HG03095 (cell line): ENCODE data around the gene ATP6V1E1.
"Not testable (repeated sequence)": the region's sequence is repeated elsewhere in the genome, so short reads cannot be mapped to it uniquely, and the experiment has no call there.

Source experiments
- ATAC-seq: cut with Tn5 transposase; IDR thresholded peaks from one replicate; pipeline ENCODE4 v1.9.1; 2021; ENCODE audit warnings: moderate library complexity; ENCODE audit not compliant: unreplicated experiment

ATP6V1E1 gene

DNA sequence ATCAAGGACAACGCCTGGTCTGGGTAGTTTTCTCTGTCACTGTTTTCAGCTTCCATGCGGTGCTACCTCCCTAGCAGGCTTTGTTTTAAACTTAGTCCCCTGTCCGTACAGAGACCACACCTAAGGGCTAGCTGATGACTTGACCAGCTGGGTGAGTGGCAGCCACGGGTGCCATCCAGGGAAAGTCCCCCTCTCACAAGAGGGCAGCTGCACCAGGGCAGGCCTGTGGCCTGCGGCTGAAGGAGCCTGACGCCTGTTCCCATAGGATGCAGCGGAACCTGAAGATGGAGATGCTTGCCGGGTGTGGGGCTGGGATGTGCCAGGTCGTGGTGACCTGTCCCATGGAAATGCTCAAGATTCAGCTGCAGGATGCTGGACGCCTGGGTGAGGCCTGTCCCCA, 45.4 kb downstream of the ATP6V1E1 start:
- ATAC-seq = no peak

DNA sequence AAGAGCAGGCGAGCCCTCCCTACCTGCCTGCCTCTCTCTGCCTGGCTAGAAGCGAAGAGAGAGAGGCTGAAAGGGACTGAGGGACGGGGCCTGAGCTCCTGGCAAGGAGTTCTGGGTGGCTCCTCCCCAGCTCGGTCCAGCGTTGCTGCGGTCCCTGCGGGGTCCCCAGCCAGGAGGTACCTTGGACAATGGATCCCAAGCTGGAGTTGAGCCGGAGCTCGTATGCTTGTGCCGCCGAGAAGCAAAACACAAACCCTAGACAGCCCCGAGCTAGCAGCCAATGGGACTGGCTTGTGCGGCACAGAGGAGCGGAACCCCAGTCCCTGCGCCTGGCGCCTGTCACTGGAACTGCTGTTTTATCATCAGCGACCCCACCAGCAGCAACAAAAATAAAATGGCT, 46.9 kb downstream of the ATP6V1E1 start:
- no peak for ATAC-seq

DNA sequence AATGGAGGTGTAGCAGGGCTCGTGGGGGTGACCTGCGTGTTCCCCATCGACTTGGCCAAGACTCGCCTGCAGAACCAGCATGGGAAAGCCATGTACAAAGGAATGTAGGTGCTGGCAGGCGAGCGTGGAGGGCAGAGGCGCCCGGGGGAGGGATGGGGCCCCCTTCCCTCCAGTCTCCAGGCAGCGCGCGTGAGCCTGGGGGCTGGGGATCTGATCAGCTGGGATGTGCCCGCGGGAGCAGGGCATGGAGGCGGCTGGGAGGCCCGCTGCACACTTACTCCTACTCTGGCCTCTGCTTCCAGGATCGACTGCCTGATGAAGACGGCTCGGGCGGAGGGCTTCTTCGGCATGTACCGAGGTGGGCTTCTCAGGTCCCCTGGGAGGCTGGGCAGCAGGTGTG, 47.5 kb downstream of the ATP6V1E1 start:
- ATAC-seq = no peak

GRCh38 chr22:17580441-17581031, 48.0 kb downstream of the ATP6V1E1 start:
- no peak for ATAC-seq

- no peak for ATAC-seq
Measured at GRCh38 chr22:17579535-17579981, 49.0 kb downstream of the ATP6V1E1 start.

DNA sequence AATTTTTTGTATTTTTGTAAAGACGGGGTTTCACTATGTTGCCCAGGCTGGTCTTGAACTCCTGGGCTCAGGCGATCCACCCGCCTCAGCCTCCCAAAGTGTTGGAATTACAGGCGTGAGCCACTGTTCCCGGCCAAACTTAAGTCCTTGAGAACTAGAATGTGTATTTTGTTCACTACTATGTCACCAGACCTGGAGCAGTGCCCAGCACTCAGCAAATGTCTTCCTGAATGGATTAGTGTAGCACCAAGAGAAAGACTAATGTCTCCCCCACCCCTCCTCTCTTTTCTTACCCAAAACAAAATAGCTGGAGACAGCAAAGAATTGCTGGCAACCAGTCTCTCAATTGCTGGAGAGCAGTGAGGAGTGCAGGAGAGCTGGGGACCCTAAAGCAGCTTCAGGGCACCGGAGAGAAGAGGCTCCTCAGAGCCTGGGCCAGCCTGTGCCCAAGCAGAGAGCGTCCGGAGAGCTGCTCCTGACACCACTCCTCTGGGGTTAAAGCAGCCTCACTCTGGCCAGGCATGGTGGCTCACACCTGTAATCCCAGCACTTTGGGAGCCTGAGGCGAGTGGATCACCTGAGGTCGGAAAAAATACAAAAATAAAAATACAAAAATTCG, 50.3 kb downstream of the ATP6V1E1 start:
- ATAC-seq = no peak

DNA sequence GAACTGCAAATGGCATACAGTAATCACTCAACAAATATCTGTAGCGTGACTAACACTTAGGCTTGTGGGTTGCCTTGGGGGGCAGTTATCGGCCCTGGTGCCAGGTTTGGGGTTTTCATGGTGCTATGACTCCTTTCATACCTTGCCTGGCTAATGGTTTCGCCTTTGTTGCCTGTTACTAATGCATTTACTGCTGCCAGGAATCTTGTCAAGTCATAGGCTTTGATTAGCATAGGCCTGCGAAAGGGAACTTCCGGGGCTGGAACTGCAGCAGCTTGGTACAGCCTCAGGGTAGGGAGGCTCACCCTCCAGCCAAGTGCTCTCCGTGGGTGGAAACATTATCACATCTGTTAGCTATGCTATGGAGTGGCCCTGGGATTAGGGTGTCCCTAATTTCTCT, 52.1 kb downstream of the ATP6V1E1 start:
- no peak for ATAC-seq

- no peak for ATAC-seq
Measured at GRCh38 chr22:17575681-17576080, 52.9 kb downstream of the ATP6V1E1 start.

GRCh38 chr22:17575151-17575550, 53.4 kb downstream of the ATP6V1E1 start:
- no peak for ATAC-seq

GRCh38 chr22:17570851-17571631, 57.5 kb downstream of the ATP6V1E1 start:
- ATAC-seq = no peak

DNA sequence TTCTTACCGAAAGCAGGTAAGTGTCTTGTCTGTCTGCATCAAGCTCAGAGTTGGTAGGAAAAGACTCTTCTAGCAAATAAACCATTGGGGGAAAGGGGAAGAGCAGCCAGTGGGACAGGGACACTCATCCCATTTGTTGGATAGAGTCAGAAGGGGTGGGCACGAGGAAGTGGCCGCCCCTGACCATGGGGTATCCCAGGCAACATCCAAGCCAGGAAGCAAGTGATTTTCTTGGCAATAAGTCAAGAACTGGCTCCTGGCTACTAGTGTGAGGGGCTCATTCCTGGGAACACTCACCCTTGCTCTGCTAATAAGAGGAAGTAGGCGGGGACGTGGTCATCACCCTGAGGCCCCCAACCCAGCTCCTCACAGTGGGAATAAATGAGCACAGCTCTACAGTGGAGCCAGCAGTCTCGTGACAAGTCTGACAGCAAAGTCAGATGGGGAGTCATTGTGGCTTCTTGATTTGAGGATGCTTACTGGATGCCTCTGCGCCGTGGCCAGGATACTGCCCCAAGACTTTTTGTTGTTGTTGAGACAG, 58.5 kb downstream of the ATP6V1E1 start:
- ATAC-seq = no peak

GRCh38 chr22:17566776-17567175, 61.8 kb downstream of the ATP6V1E1 start:
- no peak for ATAC-seq

DNA sequence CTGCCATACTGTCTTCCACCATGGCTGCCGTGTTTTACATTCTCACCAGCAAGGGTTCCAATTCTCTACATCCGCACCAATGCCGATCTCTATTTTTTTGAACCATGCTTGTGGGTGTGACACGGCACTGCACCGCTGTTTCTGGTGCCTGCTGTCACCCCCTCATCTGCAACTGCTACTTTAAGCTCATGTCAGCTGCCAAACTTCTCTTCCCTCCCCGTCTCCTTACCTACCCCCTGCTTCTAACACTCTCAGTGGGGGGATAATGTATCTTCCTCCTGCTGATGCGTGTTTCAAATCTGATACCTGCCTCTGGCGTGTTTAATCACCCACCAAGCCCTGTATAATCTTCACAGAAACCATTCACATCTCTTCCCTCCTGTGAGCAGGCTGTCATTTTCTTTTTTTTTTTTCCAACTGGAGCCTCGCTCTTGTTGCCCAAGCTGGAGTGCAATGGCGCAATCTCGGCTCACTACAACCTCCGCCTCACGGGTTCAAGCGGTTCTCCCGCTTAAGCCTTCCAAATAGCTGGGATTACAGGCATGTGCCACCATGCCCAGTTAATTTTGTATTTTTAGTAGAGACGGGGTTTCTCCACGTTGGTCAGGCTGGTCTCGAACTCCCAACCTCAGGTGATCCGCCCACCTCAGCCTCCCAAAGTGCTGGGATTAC, 62.4 kb downstream of the ATP6V1E1 start:
- not testable (repeated sequence) for ATAC-seq

- no peak for ATAC-seq
Measured at GRCh38 chr22:17563936-17564391, 64.6 kb downstream of the ATP6V1E1 start.

DNA sequence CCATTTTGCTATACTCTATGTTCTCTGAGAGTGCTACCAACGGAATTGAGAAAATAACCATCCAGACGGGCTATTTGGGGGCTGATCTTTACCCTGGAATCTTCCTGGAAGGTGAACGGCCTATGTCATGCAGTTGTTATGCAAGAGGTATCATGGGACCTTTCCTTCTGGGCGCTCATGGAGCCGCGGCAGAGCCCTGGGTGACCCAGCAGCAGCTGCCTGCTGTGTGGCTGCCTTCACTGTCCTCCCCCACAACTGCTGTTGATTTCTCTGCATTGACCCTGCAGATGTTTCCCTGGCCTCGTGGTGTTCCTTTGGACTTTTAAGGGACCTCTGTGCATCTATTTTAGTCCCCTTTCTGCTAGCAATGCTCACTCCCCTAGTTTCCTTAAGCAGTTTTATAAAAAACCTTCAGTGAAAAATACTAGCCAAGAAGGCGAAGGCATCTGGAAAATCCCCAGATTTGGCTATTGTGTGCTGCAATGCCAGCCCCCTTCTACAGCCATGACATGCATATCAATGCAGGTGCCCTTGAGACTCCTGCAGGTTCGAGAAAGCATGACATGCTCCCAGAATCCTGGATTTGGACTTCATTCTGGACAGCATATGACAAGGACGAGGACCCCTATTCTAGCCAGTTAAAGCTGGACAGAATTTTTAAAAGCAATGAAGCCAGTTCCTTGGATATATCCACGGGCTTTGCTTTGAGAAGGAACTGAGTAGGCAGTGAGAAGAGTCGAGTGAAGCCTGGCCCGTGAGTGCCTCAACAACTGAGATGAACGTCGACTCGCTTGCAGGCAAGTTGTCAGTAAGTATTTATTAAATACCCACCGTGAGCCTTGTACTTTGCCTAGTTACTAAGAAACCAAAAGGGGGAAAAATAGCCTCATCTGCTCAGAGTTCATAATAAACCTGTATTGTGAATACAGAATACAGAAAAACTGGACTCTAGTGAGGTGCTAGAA, 65.4 kb downstream of the ATP6V1E1 start, which contains the start of gene SLC25A18:
Gene SLC25A18, plus strand, starts transcription at position 593 of the 965 bp plus-strand sequence. CDS start 16,447 bp downstream, outside the sequence.
- no peak for ATAC-seq

- ATAC-seq = no peak
Measured at GRCh38 chr22:17559188-17559587, 69.4 kb downstream of the ATP6V1E1 start.

- no peak for ATAC-seq
Measured at GRCh38 chr22:17554814-17555213, 73.7 kb downstream of the ATP6V1E1 start.

DNA sequence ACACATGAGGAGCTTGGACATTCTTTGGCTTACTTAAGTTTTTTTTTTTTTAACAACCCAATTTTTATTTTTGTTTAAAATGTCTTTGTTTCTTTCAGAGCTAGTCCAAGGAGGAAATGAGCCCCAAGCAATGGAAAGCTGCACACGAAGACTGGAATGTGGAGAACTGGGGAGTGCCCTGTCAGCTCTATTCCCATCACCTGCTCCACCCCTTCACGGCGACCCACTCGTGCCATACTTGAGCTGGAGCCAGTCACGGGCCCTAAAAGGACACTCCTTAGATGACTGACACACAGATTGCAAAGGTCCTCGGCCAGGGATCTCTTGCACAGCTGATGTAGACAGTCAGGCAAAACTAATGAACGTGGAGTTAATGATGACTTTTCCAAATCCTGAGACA, 75.8 kb downstream of the ATP6V1E1 start:
- ATAC-seq = no peak

DNA sequence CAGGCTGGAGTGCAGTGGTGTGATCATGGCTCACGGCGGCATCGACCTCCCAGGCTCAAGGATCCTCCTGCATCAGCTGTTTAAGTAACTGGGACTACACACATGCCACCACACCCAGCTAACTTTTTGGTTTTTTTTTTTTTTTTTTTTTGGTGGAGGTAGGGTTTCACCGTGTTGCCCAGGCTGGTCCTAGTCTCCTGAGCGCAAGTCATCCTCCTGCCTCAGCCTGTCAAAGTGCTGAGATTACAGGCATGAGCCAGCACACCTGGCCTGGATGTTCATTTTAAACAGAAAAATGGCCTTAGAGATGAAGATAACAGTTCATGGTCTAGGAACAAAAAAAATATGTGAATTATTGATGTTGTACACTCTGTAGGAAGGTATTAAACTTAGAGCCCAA, 78.9 kb downstream of the ATP6V1E1 start:
- no peak for ATAC-seq

DNA sequence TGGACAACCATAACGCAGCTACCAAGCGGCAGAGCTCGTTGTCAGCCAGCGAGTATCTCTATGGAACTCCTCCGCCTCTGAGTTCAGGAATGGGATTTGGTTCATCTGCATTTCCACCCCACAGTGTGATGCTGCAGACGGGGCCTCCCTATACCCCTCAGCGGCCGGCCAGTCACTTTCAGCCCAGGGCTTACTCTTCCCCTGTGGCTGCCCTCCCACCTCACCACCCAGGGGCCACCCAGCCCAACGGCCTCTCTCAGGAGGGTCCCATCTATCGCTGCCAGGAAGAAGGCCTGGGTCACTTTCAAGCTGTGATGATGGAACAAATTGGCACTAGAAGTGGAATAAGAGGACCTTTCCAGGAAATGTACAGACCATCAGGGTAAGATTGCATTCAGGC, 79.4 kb downstream of the ATP6V1E1 start:
- no peak for ATAC-seq
